Activated T-helper 9 cell treated with anti-CD3 and anti-CD28 coated beads, Interleukin-2, amount 50 U/mL, for 16 hours (primary cell): ENCODE data around the gene SYNE3.

Source experiments
- DNase-seq: peaks from one replicate; pipeline ENCODE4 v3.0.0-alpha.2; 2020; ENCODE audit warnings: low read depth

SYNE3 gene

GRCh38 chr14:95504135-95505029, 12.1 kb downstream of the SYNE3 start:
- no peak for DNase-seq

GRCh38 chr14:95503365-95504134, 12.9 kb downstream of the SYNE3 start:
- no peak for DNase-seq

GRCh38 chr14:95502381-95502950, 14.0 kb downstream of the SYNE3 start:
- DNase-seq: no peak

- DNase-seq: no peak
Measured at GRCh38 chr14:95500772-95501401, 15.6 kb downstream of the SYNE3 start.

- no peak for DNase-seq
Measured at GRCh38 chr14:95500201-95500681, 16.2 kb downstream of the SYNE3 start.

- no peak for DNase-seq
Measured at GRCh38 chr14:95499354-95499750, 17.1 kb downstream of the SYNE3 start.

- no peak for DNase-seq
Measured at GRCh38 chr14:95498622-95499353, 17.7 kb downstream of the SYNE3 start.

- DNase-seq: no peak
Measured at GRCh38 chr14:95497561-95498011, 18.9 kb downstream of the SYNE3 start.

- DNase-seq: no peak
Measured at GRCh38 chr14:95496690-95497259, 19.7 kb downstream of the SYNE3 start.

GRCh38 chr14:95496111-95496681, 20.3 kb downstream of the SYNE3 start:
- DNase-seq: no peak

GRCh38 chr14:95495538-95496025, 20.9 kb downstream of the SYNE3 start:
- no peak for DNase-seq

GRCh38 chr14:95495076-95495475, 21.4 kb downstream of the SYNE3 start:
- DNase-seq: no peak

- DNase-seq: no peak
Measured at GRCh38 chr14:95494456-95494855, 22.0 kb downstream of the SYNE3 start.

- DNase-seq: no peak
Measured at GRCh38 chr14:95493976-95494375, 22.5 kb downstream of the SYNE3 start.

- DNase-seq: no peak
Measured at GRCh38 chr14:95493503-95493902, 22.9 kb downstream of the SYNE3 start.

- no peak for DNase-seq
Measured at GRCh38 chr14:95491936-95492608, 24.4 kb downstream of the SYNE3 start.

GRCh38 chr14:95490727-95491451, 25.6 kb downstream of the SYNE3 start:
- DNase-seq: no peak

- no peak for DNase-seq
Measured at GRCh38 chr14:95490138-95490509, 26.3 kb downstream of the SYNE3 start.
